ENCODE data around the gene TMEM150B. TPM values are rescaled to one million over a fixed set of nuclear protein-coding genes. Genes with fewer than 3 reads are reported as not detected.
A peak's percentile ranks its signal among the peaks of the same experiment; 100 is the strongest.

TMEM150B gene
- total and polyA plus RNA-seq, 9 of the 15 experiments (the other 6 are each of a cell fraction or from before 2014, with no cell fraction given), result 0.47 to 1.3 (median 0.74) TPM; not detected in 2

DNA sequence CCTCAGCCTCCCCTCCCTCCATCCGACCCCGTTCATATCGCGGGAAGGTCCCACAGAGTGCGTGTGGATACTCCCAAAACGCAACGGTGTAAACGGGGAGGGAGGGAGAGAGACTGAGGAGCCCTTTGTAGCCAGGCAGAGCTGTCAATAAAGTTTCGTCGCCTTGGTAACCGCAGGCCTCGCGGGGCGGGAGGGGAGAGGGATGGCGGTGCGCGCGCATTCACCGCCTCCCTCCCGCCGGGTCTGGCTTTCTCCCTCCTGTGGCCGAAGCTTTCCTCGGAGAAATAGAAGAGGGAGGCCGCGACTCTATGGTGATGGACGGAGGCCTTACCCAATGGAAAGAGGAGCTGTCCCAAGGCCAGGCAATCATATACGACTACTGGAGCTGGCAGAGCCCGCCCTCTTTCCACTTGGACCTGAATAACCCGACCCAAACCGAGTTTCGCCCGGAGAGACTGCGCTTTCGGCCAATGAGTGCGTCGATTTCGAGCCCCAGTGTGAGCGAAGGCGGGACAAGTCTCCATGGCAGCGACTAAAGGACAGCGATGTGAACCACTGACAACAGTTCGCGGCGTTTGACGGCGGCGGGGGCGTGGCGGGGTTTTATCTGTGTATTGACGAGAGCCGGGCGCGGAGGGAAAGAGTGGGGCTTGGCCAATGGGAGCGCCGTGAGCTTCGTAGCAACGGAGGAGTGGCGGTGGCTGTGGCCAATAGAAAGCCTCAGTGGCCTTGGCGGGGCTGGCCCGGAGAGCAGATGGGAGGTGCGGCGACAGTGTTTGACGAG is 14.2 kb upstream of the TMEM150B start, which contains the start of gene KMT5C (continued):
- TF ChIP-seq REST (IDR thresholded peaks at IDR 0.05; ENCODE audit: borderline replicate concordance) (peak; percentile 45; the same call in 1 of the 2 replicates), REST (CRISPR knock-in tag; IDR thresholded peaks at IDR 0.05; ENCODE audit: low read depth) (no peak), DPF2 (IDR thresholded peaks at IDR 0.05) (no peak), SP2 (IDR thresholded peaks at IDR 0.05; ENCODE audit: extremely low read depth, low read depth, low read length, poor library complexity, severe bottlenecking) (peak; percentile 83), MCM2 (IDR thresholded peaks at IDR 0.05; ENCODE audit: low read depth) (no peak), TAF9B (IDR thresholded peaks at IDR 0.05; ENCODE audit: partially characterized antibody) (no peak), HLTF (IDR thresholded peaks at IDR 0.05) (no peak), ATF1 (CRISPR knock-in tag; IDR thresholded peaks at IDR 0.05) (no peak; the same call in 1 of the 2 replicates), ATF1 (tag; IDR thresholded peaks at IDR 0.05) (peak; percentile 99), MITF (IDR thresholded peaks at IDR 0.05) (no peak), POLR3A (IDR thresholded peaks at IDR 0.05; ENCODE audit: borderline replicate concordance, extremely low read depth, insufficient read depth, insufficient read length) (no peak)
- TF ChIP-seq, protein P1, sequence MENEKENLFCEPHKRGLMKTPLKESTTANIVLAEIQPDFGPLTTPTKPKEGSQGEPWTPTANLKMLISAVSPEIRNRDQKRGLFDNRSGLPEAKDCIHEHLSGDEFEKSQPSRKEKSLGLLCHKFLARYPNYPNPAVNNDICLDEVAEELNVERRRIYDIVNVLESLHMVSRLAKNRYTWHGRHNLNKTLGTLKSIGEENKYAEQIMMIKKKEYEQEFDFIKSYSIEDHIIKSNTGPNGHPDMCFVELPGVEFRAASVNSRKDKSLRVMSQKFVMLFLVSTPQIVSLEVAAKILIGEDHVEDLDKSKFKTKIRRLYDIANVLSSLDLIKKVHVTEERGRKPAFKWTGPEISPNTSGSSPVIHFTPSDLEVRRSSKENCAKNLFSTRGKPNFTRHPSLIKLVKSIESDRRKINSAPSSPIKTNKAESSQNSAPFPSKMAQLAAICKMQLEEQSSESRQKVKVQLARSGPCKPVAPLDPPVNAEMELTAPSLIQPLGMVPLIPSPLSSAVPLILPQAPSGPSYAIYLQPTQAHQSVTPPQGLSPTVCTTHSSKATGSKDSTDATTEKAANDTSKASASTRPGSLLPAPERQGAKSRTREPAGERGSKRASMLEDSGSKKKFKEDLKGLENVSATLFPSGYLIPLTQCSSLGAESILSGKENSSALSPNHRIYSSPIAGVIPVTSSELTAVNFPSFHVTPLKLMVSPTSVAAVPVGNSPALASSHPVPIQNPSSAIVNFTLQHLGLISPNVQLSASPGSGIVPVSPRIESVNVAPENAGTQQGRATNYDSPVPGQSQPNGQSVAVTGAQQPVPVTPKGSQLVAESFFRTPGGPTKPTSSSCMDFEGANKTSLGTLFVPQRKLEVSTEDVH (IDR thresholded peaks at IDR 0.05; ENCODE audit: low read depth, partially characterized antibody), result peak; percentile 89
- TF ChIP-seq, protein P2, sequence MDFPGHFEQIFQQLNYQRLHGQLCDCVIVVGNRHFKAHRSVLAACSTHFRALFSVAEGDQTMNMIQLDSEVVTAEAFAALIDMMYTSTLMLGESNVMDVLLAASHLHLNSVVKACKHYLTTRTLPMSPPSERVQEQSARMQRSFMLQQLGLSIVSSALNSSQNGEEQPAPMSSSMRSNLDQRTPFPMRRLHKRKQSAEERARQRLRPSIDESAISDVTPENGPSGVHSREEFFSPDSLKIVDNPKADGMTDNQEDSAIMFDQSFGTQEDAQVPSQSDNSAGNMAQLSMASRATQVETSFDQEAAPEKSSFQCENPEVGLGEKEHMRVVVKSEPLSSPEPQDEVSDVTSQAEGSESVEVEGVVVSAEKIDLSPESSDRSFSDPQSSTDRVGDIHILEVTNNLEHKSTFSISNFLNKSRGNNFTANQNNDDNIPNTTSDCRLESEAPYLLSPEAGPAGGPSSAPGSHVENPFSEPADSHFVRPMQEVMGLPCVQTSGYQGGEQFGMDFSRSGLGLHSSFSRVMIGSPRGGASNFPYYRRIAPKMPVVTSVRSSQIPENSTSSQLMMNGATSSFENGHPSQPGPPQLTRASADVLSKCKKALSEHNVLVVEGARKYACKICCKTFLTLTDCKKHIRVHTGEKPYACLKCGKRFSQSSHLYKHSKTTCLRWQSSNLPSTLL (IDR thresholded peaks at IDR 0.05), result no peak

Data from K562 (cell line).